Measurements from ENCODE around the gene FAM83G.

Gene FAM83G

GRCh38 chr17:19006698-19007097 is 2.1 kb upstream of the FAM83G start:
- no peak for DNase-seq

GRCh38 chr17:19005789-19006430 is 1.3 kb upstream of the FAM83G start:
- no peak for DNase-seq

GRCh38 chr17:19005137-19005773 is 691 bp upstream of the FAM83G start:
- DNase-seq = no peak

- no peak for DNase-seq
Observed at GRCh38 chr17:19003543-19004420, 782 bp downstream of the FAM83G start.

- no peak for DNase-seq
Observed at GRCh38 chr17:19002805-19003542, 1.6 kb downstream of the FAM83G start.

GRCh38 chr17:19001907-19002590 is 2.5 kb downstream of the FAM83G start:
- no peak for DNase-seq

GRCh38 chr17:19000531-19001325 is 3.8 kb downstream of the FAM83G start:
- no peak for DNase-seq

GRCh38 chr17:18999911-19000310 is 4.7 kb downstream of the FAM83G start:
- DNase-seq = no peak

- no peak for DNase-seq
Observed at GRCh38 chr17:18999394-18999793, 5.2 kb downstream of the FAM83G start.

- no peak for DNase-seq
Observed at GRCh38 chr17:18997650-18998196, 6.8 kb downstream of the FAM83G start.

GRCh38 chr17:18996458-18996857 is 8.1 kb downstream of the FAM83G start:
- DNase-seq = no peak

- no peak for DNase-seq
Observed at GRCh38 chr17:18995220-18995619, 9.3 kb downstream of the FAM83G start.

- DNase-seq = no peak
Observed at GRCh38 chr17:18994631-18995030, 9.9 kb downstream of the FAM83G start.

- no peak for DNase-seq
Observed at GRCh38 chr17:18993905-18994526, 10.5 kb downstream of the FAM83G start.

GRCh38 chr17:18992454-18993130 is 12.0 kb downstream of the FAM83G start:
- no peak for DNase-seq

GRCh38 chr17:18991531-18992315 is 12.8 kb downstream of the FAM83G start:
- no peak for DNase-seq

- DNase-seq = no peak
Observed at GRCh38 chr17:18990331-18990730, 14.2 kb downstream of the FAM83G start.

GRCh38 chr17:18988546-18989173 is 15.9 kb downstream of the FAM83G start:
- no peak for DNase-seq
